GM12892 (cell line): ENCODE results near the gene PCSK7.

Experiments used
- POLR2A ChIP-seq: IDR thresholded peaks from 2 replicates; pipeline ENCODE4 v1.6.1; 2011; ENCODE audit warnings: low read depth, low read length, control low read depth
- POLR2AphosphoS5 ChIP-seq: IDR thresholded peaks from 2 replicates; pipeline ENCODE4 v1.6.1; 2011; ENCODE audit warnings: low read depth, low read length, control low read depth
- TAF1 ChIP-seq: IDR thresholded peaks from 2 replicates; pipeline ENCODE4 v1.6.1; 2011; ENCODE audit warnings: low read depth, mild to moderate bottlenecking, control low read depth, low read length, borderline replicate concordance

- TF ChIP-seq POLR2A (no peak), TAF1 (no peak), POLR2AphosphoS5 (no peak)
Observed at GRCh38 chr11:117188620-117189081, 43.2 kb downstream of the PCSK7 start.
